ENCODE data around the gene DDX47. TPM values are rescaled to one million over a fixed set of nuclear protein-coding genes. Genes with fewer than 3 reads are reported as not detected.

The DDX47 gene
- total and polyA plus RNA-seq, 9 of the 15 experiments (the other 6 are each of a cell fraction or from before 2014, with no cell fraction given), result 39.4 to 186 (median 64.4) TPM

DNA sequence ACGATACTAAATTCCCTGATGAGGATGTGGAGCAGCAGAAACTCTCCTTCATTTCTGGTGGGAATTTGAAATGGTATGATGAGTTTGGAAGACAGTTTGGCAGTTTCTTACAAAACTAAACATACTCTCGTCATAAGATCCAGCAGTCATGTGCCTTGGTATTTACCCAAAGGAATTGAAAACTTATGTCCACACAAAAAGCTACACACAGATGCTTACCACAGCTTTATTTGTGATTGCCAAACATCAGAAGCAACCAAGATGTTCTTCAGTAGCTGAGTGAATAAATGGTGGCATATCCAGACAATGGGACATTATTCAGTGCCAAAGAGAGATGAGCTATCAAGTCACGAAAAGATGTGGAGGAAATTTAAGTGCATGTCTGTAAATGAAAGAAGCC lies 38.4 kb upstream of the DDX47 start:
- ChIA-PET POLR2A (interaction anchor here (0.7 kb wide), 1 partner anchor 13 kb away, joined by 3 read pairs; no protein-coding TSS in a partner anchor), CTCF (ENCODE audit: low intra/inter-chr PET ratio) (no interaction called here)
- DNase-seq (ENCODE audit: extremely low read depth in 1 of 4, low spot score in 3 of 4) (no peak), ATAC-seq (no peak), FAIRE-seq (no peak)
- intact Hi-C loops (cut with micrococcal nuclease) (no loop called here), in situ Hi-C loops (cut with MboI) (no loop called here)
- Histone ChIP-seq H3K79me2 (ENCODE audit: control insufficient read depth, insufficient read depth, low read length) (no peaks in the 10 kb centered on the region), H3K36me3 (ENCODE audit: control insufficient read depth, insufficient read depth, low read length) (no peaks in the 10 kb centered on the region), H3K4me1 (replicated peaks in 1 of 2; ENCODE audit: control insufficient read depth in 2 of 2, insufficient read depth in 2 of 2, low read length in 2 of 2) (peaks cover 0 to 6% of the 10 kb centered on the region in 2 experiments; a peak in 2 of 5 replicates), H2AFZ (ENCODE audit: low read depth, low read length) (no peak overlapping the region), H3K27me3 (ENCODE audit: control insufficient read depth in 2 of 2, insufficient read depth in 2 of 2, low read length in 2 of 2) (no peaks in the 10 kb centered on the region), H3K9ac (ENCODE audit: insufficient read depth in 1 of 2, low read depth in 2 of 2, low read length in 2 of 2) (no peak overlapping the region), H3K9me1 (ENCODE audit: control insufficient read depth, insufficient read depth, low read length) (no peaks in the 10 kb centered on the region), H3K4me2 (ENCODE audit: insufficient read depth, low read length) (no peak overlapping the region), H3K9me3 (replicated peaks; ENCODE audit: control insufficient read depth, insufficient read depth, low read depth, low read length) (no peaks in the 10 kb centered on the region), H3K4me3 (no peak overlapping the region), H4K20me1 (replicated peaks; ENCODE audit: control insufficient read depth, insufficient read depth, low read length) (no peaks in the 10 kb centered on the region), H3K27ac (ENCODE audit: extremely low read depth, low read depth, low read length) (no peak overlapping the region)
- TF ChIP-seq TCFL5 (CRISPR knock-in tag; conservative IDR thresholded peaks at IDR 0.05) (no peak), ZNF217 (CRISPR knock-in tag; IDR thresholded peaks at IDR 0.05) (no peak), ZNF143 (CRISPR knock-in tag; IDR thresholded peaks at IDR 0.05) (no peak), ZNF184 (CRISPR knock-in tag; IDR thresholded peaks at IDR 0.05) (no peak), BDP1 (IDR thresholded peaks at IDR 0.05; ENCODE audit: insufficient read depth, insufficient read length) (no peak), KAT8 (IDR thresholded peaks at IDR 0.05; ENCODE audit: low read depth) (no peak), POLR2H (tag; IDR thresholded peaks at IDR 0.05; ENCODE audit: low read depth) (no peak), RBM34 (IDR thresholded peaks at IDR 0.05; ENCODE audit: borderline replicate concordance, insufficient read depth, low read length) (no peak), SMAD4 (CRISPR knock-in tag; conservative IDR thresholded peaks at IDR 0.05) (no peak), POLR2AphosphoS2 (IDR thresholded peaks at IDR 0.05; ENCODE audit: low read length) (no peak)
- WGBS (ENCODE audit: insufficient coverage, low coverage, missing lambda C conversion rate), result 16% methylated on average over 3 of the region's 3 CpGs
- no TSS peak for BruUV-seq (replicated peaks)
